Stimulated activated CD8-positive, alpha-beta memory T cell treated with anti-CD3 and anti-CD28 coated beads, Interleukin-4, amount 100 ng/mL, for 48 hours (primary cell): ENCODE data around the gene SPTY2D1.
A peak's percentile ranks its signal among the peaks of the same experiment; 100 is the strongest.
"Not testable (repeated sequence)": the region's sequence is repeated elsewhere in the genome, so short reads cannot be mapped to it uniquely, and the experiment has no call there.

Experiments
- DNase-seq: peaks from one replicate; pipeline ENCODE4 v3.0.0-alpha.2; 2020

SPTY2D1 gene

GRCh38 chr11:18615628-18616392 lies 18.3 kb downstream of the SPTY2D1 start:
- no peak for DNase-seq

- DNase-seq = no peak
Observed at GRCh38 chr11:18614667-18615066, 19.5 kb downstream of the SPTY2D1 start.

DNA sequence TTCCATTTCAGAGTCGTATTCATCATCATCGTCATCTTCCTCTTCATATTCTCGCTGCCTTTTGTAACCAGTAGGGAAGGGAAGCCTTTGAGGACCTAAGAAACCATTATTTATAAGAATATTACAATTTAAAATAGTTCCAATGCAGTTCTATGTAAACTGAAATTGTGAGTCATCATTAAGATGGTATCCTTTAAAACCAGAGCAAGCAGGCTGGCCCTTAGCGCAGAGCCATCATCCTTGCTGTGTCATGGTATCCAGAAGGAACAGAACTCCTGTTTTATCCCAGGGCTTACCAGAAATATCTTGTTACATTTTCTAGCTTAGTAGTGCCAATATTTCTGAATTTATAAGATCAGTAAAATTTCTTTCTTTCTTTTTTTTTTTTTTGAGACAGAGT lies 21.7 kb downstream of the SPTY2D1 start:
- no peak for DNase-seq

GRCh38 chr11:18611196-18611595 lies 22.9 kb downstream of the SPTY2D1 start:
- DNase-seq = no peak

GRCh38 chr11:18608376-18608775 lies 25.8 kb downstream of the SPTY2D1 start:
- DNase-seq = no peak

DNA sequence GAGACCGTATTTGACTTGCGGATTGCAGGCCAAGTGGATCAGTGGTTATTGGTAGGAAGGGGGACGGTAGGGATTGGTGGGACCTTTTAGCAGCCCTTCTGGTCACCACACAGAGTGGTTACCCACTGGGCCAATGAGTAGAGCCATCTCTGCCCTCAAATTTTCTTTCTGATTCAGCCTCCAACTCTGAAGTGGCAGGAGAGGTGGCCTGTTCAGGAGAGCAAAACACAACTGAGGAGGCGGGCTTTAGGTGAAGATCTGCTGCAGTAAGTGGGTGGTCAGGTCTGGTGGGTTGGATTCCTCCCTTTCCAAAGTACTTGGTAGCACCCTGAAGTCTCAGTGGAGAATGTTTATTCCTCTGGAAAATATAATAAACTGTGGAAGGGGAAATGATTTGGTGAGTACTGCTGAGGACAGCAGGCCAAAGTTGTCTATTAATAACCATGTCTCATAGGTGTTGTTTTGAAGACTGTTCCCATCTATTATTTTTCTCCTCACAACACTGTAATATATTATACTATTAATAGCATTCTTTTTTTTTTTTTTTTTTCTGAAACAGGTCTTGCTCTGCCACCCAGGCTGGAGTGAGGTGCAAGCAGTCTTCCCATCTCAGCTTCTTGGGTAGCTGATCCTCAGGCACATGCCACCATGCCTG lies 33.1 kb downstream of the SPTY2D1 start:
- no peak for DNase-seq

GRCh38 chr11:18599739-18600230 lies 34.4 kb downstream of the SPTY2D1 start, which contains the start of gene MISFA:
Gene MISFA, plus strand, starts transcription at chr11:18599789. Its CDS starts 140 bp downstream, at chr11:18599929.
- no peak for DNase-seq

DNA sequence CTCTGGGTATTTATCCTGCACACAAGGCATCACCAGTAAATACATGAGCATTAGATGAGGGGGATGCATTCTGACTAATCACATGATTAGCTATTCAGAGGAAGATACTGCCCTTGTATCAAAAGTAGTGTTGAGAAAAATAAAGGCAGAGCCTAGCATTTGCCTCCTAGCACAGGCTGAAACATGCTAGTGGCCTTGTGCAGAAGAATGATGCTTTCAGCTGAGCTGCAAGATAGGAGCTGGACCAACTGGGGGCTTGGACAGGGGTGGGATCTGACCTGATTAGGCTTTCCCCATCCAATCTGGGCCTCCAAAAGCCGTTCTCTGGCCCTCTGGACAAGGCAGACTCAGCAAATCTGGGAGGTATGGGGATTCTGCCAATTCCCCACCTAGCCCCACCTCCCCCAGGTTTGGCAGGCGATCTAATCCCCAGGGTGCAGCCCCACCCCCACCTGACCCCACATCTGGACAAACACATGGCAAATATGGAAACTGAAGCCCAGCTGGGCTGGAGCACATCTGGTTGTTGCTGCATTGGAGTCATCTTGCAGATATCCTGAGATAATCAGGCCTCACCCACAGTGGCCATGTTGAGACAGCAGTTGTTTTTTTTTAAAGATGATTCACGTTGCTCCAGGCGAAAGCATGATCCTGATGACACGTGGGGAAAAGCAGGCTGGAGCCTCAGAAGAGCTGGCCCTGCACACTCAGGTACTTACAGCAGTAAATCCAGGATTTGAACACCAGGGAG lies 39.0 kb downstream of the SPTY2D1 start:
- DNase-seq = no peak

DNA sequence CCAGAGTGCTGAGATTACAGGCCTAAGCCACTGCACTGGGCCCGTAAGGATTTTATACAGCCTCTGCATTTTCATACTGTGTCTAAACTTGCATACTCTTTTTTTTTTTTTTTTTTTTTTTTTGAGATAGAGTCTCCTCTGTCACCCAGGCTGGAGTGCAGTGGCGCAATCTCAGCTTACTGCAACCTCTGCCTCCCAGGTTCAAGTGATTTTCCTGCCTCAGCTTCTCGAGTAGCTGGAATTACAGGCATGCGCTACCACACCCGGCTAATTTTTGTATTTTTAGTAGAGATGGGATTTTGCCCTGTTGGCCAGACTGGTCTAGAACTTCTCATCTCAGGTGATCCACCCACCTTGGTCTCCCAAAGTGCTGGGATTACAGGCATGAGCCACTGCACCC lies 40.1 kb downstream of the SPTY2D1 start:
- not testable (repeated sequence) for DNase-seq

GRCh38 chr11:18590571-18590970 lies 43.6 kb downstream of the SPTY2D1 start:
- no peak for DNase-seq

GRCh38 chr11:18588297-18589252 lies 45.6 kb downstream of the SPTY2D1 start, which contains the start of gene UEVLD:
Gene UEVLD, minus strand, starts transcription at chr11:18588734. Its CDS starts 80 bp downstream, at chr11:18588654.
- DNase-seq = peak; percentile 86

- no peak for DNase-seq
Observed at GRCh38 chr11:18581825-18582224, 52.3 kb downstream of the SPTY2D1 start.

- no peak for DNase-seq
Observed at GRCh38 chr11:18580113-18580766, 53.9 kb downstream of the SPTY2D1 start.

DNA sequence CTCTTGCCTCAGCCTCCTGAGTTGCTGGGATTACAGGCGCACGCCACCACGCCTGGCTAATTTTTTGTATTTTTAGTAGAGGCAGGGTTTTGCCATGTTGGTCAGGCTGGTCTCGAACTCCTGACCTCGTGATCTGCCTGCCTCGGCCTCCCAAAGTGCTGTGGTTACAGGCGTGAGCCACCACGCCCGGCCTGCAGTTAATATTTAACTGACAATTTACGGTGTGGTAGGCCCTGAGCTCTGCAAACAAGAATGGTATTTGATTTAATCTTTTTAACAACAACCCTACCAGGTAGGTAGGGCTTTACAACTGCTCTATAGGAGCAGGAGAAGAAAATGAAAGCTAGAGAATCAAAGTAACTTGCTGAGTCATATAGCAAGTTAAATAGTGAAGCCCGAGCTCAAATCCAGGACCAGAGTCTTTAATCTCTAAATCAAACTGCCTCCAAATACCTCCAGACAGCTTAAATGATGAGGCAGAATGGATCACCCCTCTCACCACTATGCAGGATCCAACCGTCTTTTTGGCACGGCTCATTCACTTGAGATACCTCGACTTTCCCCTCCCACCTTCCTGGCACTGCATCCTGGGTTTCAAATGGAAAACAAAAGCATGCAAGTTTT lies 55.1 kb downstream of the SPTY2D1 start:
- DNase-seq = no peak

GRCh38 chr11:18575361-18575760 lies 58.8 kb downstream of the SPTY2D1 start:
- DNase-seq = no peak

- no peak for DNase-seq
Observed at GRCh38 chr11:18567081-18567480, 67.1 kb downstream of the SPTY2D1 start.

GRCh38 chr11:18566406-18566805 lies 67.7 kb downstream of the SPTY2D1 start:
- DNase-seq = no peak

DNA sequence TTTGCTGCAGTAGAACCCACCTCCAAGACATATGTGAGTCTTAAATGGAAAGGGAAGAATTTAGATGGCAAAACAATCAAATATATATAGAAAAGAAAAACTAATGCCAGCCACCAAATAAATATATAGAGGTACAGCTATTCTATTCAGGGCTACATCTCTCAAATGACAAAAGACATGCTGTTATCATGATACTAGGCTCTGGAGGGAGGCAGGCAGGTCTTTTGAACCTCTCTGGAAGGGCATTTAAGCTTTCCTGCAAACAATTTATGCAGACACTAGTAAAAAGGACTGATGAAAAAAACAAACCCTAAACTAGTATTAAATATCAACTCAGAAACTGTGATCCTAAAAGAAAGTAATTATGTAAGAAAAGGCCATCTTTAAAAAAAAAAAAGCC lies 70.0 kb downstream of the SPTY2D1 start:
- DNase-seq = no peak

DNA sequence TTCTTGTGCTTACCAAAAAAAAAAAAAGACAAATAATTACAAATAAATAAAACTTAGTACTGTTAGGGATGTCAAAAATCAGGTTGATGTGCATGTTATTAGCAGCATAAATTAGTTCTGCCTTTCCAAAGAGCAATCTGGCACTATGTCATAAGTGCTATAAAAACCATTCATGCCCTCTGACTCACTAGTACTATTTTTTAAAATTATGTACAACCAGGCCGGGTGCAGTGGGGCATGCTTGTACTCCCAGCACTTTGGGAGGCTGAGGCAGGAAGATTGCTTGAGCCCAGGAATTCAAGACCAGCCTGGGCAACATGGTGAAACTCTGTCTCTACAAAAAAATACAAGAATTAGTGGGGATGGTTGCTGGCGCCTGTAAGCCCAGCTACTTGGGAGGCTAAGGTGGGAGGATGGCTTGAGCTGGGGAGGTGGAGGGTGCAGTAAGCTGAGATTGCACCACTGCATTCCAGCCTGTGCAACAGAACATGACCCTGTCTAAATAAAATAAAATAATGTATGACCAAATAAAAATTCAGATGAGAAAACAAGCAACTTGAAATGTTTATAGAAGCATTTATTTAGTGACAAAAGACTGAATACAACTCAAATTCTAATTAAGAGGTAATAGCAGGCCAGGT lies 70.9 kb downstream of the SPTY2D1 start:
- DNase-seq = no peak
